ENCODE results near the gene ADGRL3.
"Not testable (repeated sequence)": the region's sequence is repeated elsewhere in the genome, so short reads cannot be mapped to it uniquely, and the experiment has no call there.

The ADGRL3 gene

DNA sequence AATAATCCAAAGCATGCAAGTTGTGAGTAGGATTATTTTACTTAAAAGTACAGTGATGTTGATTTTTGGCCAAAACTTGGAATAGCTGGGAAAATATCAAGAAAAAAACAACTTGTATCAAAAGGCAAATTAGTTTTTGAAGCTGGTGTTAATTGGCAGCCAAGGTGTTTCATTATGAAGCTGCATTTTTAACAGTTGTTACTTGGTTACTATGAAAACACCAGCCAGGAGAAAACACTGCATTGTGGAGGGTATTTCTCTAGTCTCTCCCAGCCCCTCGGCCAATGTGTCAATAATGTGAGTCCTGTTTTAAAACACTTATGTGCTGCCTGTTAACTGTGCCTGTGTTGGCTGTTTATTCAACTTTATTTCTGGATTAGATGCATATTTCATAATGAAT is 733.4 kb downstream of the ADGRL3 start:
- no peak for DNase-seq

DNA sequence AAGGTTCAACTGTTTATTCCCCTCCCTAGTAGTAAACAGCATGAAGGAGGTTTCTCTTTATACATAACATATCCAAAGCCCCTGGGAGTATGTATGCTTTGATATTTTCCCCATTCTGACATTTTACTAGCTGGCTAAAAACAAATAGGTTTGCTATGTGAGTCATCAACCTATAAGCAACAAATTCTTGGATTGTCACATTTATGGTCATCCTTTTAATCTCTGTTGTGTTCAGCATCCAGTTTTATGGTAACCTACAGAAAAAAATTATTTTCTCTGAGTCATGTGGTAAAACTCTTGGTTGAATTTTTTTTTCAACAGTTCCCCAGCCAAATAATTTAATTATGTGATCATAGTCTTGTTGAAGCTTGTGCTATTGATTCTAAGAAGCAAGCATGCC is 734.1 kb downstream of the ADGRL3 start:
- DNase-seq, result no peak

DNA sequence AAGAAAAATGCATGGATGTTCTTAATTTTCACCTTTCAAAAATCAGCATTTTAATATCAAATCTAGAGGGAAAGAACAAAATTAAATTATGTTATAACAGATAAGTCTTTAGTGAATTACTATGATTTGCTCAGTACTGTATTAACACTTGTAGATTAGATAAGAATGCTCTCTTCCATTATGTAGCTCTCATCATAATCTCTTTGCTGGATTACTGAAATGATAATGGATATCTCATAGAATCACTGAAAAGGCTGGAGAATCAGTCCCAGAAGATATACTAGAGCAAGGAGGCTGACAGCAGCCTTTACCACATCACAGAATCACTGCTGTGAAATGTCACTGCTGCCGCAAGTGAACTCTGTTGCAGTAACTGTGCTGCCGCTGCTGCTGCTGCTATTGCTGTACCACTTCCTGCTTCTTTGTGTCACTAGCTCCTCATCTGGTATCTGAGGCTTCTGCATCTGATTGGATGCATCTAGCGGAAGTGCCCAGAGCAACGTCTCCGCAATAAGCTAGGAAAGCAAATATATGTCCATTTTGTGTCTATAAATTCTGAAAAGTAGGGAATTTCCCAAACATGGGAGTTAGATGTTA is 738.2 kb downstream of the ADGRL3 start:
- DNase-seq, result no peak

DNA sequence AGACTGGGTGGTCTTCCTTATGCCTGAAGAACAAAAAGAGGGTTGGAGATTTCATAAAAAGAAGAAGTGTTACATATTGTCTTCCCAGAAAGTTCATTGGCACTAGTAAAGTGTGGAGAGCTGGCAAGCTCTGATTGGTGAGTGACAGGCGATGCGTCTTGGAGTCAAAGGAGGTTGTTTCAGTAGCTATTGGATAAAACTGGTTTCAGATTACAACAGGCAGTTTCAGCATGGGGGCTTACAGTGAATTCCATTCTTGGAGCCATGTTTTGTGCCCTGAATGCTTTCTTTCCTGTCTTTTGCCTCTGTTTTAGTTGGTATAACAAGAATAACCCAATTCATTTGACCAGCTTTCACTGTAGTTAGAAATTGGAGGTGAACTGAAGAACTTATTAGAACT is 750.5 kb downstream of the ADGRL3 start:
- DNase-seq, result no peak

DNA sequence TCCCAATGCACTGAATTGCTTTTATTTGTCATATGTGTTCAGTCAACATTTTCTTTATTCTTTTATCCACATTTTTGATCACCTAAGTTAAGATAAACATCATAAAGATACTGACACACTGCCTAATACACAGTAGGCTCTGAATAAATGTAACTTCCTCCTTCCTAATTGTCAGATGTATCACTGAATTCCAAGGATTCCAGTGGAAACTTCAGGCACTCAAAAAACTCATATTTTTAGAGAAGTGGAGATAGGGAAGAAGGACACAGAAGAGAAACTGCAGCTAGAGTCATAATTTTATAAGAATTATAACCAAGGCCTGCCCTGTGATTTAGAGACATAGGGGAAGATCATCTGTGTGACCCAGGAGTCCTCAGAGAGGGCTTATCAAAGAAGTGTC is 753.3 kb downstream of the ADGRL3 start:
- no peak for DNase-seq

DNA sequence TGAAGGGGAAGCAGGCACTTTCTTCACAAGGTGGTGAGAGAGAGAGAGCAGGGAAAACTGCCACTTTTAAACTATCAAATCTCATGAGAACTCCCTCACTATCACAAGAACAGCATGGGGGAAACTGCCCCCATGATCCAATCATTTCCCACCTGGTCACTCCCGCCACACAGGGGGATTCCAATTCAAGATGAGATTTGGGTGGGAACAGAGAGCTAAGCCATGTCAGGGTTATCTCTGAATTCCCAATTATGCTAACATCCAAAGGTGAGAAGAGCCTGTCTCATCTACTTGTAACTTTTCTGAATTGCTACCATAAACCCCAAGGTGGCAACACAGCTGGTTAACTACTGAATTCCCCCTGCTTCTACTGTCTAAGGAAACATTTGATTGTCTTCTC is 758.5 kb downstream of the ADGRL3 start:
- DNase-seq, result no peak

DNA sequence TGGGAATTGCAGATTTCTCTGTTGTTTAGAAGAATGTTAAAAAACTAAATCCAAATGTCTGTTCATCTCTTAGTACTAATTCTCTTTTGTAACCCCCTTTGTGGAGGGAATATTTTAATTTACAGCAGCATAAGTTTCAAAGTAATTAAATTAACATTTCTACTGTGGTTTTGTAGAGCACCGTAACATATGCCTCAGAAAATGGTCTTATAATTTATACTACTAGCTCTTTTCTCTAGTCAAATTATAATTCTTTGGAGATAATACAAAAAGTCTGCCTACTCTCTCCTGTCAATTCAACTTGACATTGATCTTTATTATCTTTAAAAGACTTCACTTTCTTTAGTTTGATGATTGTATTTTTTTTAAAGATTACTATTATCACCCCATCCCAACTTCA is 759.0 kb downstream of the ADGRL3 start:
- no peak for DNase-seq

DNA sequence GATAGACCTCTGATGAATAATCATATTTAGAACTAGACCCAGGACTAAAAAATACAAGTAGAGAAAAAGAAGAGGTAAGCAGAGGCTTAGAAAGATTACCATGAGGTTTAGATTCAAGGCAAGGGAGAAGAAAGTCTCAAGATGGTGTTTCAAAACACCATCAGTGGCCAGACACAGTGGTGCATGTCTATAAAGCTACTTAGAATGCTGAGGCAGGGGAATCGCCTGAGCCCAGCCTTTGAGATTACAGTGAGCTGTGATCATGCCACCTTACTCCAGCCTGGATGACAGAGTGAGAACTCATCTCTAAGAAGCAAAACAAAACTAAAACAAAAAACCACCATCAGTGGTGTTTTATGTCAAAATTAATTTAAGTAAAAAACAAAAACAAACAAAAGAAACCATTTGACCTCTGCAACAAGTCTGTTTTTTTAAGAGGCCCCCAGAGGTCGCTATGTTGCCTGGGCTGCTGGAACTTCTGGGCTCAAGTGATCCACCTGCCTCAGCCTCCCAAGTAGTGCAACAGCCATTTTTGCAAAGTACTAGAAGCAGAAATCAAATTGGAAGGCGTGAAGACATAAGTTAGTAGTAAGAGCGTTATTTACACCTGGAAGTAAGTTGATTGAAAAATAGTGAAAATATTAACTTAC is 784.3 kb downstream of the ADGRL3 start:
- no peak for DNase-seq

DNA sequence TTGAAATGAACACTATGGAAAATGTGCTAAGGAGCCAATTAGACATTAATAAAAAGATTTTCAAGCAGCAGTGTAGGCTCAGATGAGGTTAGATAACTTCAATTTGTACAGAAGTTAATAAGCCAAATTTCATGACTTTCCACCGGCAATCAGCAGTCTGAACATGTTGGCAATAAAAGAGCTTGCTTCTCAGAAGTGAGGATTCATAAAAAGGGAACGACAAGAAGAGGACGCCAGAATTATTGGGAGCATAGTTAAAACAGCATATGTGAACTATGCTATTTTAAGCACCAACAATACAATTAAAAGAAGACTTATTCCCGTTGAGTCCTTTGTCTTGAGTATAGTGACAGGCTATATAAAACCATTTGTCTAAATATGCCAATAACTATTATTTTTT is 785.3 kb downstream of the ADGRL3 start:
- DNase-seq, result no peak

DNA sequence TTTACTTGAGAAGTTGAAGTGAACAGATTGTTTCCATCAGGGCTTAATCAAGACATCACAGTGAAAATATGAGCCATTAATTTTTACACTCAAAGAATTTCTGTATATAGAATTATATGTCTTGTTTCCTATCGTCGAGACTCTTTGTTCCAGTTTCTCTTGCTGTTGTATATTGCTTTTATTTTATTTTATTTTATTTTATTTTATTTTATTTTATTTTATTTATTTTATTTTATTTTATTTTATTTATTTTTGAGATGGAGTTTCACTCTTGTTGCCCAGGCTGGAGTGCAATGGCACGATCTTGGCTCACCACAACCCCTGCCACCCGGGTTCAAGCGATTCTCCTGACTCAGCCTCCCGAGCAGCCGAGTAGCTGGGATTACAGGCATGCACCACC is 786.8 kb downstream of the ADGRL3 start:
- DNase-seq, result not testable (repeated sequence)

DNA sequence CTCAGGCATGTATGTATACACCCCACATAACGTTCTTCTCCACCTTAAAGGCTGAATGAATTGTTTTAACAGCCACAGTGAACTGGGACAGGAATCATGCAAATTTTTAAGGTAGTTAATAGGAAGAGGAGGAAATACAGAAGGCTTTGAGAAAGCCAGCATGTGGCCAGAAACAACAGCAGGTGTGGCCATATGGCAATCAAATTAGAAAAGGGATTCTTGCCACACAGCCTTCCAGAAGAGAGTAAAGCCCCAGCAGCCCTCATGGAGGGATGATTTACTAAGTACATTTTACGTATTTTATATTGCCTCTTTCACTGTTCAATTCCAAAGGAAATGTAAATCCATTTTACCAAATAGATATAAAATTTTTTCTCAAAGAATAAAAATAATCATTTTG is 792.2 kb downstream of the ADGRL3 start:
- DNase-seq, result no peak

DNA sequence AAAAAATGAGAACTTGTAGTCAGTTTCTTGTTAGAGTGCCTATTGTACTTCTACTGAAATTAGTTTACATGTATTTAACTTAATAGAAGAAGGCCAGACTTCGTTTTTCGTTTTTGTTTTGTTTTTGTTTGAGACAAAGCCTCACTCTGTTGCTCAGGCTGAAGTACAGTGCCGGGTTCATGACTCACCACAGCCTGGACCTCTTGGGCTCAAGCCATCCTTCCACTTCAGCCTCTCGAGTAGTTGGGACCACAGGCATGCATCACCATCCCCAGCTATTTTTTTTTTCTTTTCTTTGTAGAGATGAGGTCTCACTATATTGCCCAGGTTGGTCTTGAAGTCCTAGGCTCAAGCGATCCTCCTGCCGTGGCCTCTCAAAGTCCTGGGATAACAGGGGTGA is 793.9 kb downstream of the ADGRL3 start:
- DNase-seq, result no peak

DNA sequence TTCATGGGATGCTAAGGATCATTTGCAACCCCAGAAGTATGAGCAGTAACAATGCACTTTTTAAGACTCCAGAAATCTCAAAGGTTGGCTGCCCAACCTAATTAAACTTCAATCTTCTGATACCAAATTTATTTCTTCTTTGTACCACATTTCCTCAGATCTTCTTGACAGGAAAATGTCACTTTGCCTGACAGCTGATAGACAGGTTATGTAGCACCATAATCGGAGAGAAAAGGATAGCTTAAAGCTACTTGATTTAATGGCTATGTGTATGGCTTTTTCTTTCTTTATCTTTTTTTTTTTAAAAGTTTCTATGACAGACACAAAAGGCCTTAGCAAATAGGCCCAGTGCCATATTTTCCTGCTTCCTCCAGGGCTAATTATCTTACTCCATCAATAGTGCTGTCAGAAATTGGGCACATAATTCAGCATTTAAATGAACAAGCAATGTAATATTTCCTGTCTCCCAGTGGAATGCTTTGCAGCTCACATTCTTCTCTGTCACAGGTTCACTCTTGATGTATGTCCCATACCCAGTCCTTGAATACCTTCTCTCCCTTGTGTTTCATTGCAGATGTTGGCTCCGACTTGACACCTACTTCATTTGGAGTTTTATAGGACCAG is 795.7 kb downstream of the ADGRL3 start:
- DNase-seq, result no peak

DNA sequence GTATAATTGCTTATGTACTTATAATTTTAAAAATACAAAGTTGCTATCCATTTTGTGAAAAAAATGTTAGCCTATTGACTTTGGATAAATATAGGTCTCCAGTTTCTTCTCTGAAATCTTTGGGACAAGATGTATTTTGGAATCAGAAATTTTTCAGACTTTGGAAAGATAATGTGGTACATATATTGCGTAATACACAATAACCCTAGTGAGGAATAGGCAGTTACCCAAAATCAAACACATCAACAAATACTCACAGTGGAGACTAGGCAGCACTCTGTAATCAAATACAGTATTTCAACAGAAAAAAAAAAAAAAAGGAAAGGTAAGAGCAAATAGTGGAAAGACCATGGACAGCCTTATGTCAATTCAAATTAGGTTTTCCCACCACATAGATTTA is 796.8 kb downstream of the ADGRL3 start:
- no peak for DNase-seq

DNA sequence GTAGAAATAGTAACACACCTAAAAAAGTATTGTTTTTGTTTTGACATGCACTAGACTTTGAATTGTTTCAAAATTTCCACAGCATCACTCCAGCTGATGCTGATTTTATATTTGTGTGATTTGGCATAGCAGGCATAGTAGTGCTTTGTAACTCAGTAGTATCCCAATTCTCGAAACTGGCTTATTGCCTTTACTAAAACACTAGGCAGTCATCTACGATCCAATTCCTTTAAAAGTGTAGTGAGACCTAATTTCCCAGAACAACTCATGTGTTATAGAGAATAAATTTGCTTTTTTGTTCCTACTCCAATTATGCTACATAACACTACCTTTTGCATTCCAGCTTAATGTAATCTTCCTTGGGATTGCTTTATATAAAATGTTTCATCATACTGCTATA is 797.7 kb downstream of the ADGRL3 start:
- no peak for DNase-seq

DNA sequence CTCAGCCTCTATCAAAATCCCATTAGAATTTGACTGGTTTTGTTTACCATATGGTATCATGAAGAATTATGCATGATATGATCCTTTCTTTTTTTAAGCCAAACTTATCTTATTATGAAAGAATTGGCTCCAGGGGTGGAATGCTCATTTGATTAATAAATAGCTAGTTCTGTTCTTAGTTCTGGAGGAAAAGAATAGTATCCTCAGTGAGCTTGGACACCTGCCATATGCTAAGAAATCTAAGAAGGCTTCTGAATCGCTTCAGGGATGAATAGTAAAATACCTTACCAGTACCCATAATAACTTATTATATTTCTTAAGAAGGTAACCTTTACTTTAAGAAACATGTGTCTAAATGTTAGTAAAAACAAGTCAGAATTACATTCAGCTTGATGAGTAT is 803.6 kb downstream of the ADGRL3 start:
- DNase-seq, result no peak

DNA sequence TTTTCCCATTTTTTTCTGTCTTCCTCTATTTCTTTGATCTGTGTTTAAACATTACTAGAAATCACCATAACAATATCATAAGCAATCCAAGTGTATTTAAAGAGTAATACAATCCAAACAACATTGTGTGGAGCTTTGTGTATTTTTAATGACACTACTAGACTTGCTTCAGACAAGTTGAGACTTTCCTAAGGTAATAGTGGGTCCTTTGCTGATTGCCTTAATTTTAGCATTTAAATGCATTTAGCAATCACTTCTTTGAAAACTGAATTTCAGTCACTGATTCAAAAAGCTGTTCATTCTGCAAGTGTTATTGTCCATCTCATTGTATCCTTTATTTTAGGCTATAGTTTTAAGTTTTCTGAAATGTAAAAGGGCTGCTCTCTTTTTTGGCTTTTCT is 804.8 kb downstream of the ADGRL3 start:
- DNase-seq, result no peak

DNA sequence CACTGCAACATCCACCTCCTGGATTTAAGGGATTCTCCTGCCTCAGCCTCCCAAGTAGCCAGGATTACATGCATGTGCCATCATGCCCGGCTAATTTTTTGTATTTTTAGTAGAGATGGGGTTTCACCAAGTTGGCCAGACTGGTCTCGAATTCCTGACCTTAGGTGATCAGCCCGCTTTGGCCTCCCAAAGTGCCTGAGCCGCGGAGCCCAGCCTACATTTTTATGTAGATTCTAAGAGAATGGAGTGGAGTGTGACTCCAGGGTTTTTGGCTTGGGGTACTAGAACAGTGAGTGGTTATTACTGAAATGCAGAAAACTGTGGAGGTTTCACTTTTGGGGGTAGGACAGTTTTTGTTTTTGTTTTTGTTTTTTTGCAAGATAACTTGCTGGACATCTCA is 806.0 kb downstream of the ADGRL3 start:
- DNase-seq, result no peak

DNA sequence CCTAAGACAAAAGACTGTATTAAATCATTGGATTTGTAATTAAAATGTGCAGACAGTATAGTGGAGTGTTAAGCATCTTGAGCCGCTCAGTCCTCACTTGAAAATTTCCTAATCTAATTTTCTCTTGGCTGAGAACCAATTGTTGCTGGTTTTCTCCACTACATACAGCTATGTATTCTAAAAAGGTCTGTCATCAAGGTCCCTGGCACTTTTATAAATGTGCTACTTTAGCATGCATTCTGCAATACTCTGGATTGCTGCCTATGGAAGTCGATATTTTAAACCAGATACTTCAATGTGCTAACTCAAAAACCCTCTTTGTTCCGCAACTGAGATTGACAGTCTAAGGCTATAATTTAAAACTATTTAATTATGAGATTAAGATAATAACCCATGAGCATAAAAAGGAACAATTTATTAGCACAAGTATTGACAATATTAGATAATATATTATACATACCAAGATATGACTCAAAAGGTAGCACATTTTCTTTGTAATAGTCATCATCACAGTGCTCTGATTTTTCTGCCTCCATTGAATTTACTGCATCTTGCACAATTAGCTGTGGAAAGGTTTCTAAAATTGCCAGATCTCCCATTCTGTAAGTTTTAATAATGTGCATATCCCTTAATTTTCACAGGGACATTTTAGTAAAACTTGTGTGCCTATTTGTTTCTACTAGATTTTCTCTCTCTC is 815.1 kb downstream of the ADGRL3 start:
- no peak for DNase-seq

DNA sequence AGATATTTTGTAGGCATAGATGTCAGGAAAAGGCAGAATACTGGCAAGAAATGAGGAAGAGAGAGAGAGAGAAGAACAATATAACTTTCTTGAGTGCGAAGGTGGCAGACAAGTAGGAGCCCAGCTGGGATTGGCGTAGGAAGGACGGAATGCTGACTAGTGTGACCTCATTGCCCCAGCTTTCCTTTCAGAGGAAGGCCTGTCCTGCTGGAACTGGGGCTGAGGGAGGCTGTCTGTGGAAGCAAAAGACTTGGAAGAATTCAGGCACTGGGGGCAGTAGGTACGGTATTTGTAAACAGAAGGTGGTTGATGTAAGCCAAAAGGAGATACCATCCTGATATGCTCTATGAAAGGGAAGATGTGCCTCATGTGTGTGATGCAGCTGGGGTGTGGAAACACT is 818.4 kb downstream of the ADGRL3 start:
- DNase-seq, result no peak

DNA sequence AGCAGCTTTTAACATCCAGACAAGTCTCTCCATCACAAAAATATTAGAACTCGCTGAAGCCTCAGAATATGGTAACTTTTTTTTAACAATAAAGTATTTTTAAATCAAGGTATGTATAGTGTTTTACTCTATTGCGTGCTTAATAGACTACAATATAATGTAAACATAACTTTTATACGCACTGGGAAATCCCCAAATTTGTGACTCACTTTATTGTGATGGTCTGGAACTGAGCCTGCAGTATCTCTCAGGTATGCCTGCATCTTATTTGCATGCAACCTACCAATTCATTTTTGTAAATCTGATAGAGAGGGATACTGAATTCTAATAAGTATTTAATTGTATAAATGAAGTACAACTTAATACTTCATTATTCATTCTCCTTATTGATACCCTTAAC is 823.5 kb downstream of the ADGRL3 start:
- no peak for DNase-seq

DNA sequence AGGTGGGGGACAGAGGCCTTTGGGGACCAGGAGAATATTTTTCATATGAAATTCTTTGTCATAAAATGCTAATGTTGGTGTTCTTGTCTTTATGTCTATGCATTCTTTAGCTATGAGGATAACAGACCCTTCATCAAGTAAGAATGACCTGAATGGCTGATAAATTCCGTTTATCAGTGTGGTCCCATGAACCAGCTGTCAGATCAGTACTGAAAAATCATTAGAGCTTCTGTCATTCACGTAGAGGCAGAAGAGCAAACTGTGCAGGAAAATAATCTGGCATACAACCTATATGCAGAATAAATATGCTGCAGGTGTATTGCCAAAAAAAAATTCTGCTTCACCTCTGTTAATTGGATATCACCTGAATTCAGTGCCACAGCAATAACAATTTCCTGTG is 828.6 kb downstream of the ADGRL3 start:
- DNase-seq, result no peak

DNA sequence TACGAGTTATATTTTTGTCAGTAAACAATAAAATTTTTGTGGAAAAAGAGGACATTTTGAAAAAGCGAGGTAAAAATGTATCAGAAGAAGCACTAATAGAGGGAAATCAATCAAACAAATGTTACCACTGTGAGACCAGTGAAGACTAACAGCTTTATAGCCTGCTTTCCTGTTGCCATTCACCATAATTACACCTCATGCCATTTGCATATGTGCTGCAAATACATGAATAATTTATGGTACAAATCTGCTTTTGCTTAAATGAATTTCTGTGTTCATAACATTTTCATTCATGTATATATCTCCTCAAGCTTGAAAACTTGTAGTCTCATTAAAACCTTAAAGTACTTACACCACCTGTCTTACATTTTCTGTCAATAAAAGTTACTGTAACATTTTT is 830.8 kb downstream of the ADGRL3 start:
- DNase-seq, result no peak

DNA sequence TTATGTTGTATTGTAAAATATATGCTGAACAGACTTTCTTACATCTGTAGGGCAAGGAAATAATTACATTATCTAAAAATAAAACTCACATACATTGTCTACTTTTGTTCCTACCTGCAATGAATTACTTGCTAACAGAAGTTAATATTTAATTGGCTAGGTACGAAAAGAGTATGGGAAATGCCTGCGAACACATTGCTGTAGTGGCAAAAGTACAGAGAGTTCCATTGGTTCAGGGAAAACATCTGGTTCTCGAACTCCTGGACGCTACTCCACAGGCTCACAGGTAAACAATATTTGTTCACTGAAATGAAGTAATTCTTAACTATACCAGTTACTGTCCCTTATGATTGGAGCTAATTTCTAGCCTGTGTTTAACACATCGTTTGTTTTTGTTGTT is 837.4 kb downstream of the ADGRL3 start:
- no peak for DNase-seq

Data from amniotic stem cell (primary cell).